ENCODE measurements around the gene KYAT1. TPM values are rescaled to one million over a fixed set of nuclear protein-coding genes. Genes with fewer than 3 reads are reported as not detected.

KYAT1 gene
- total RNA-seq, 1 experiment from 2014 or later: 11.8 TPM

DNA sequence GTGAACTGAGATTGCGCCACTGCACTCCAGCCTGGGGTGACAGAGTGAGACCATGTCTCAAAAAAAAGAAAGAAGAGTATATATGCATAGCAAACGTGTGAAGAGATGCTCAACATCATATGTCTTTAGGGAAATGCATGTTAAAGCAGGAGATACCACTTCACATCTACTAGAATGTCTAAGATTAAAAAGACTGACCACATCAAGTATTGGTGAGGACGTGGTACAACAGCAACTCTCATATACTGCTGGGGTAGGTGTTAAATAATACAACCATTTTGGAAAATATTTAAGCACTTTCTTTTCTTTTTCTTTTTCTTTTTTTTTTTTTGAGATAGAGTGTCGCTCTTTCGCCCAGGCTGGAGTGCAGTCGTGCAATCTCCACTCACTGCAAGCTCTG lies 96.3 kb downstream of the KYAT1 start:
- DNase-seq (ENCODE audit: low spot score): no peak

Other genes starting within 250 kb of the KYAT1 start
- 437 and 467 TPM in 2 replicates for gene DYNC2I2, start 225.1 kb downstream of the KYAT1 start, total RNA-seq (2014; rRNA removed; shearing (Covaris generic))
- 403 and 420 TPM in 2 replicates for gene SET, start 192.7 kb downstream of the KYAT1 start, total RNA-seq (2014; rRNA removed; shearing (Covaris generic))
- gene PKN3, start 179.4 kb downstream of the KYAT1 start, total RNA-seq (2014; rRNA removed; shearing (Covaris generic)): 17.9 and 18.7 TPM in 2 replicates
- 160 and 195 TPM in 2 replicates for gene ZDHHC12, start 157.8 kb downstream of the KYAT1 start, total RNA-seq (2014; rRNA removed; shearing (Covaris generic))
- gene ZER1, start 110.0 kb downstream of the KYAT1 start, total RNA-seq (2014; rRNA removed; shearing (Covaris generic)): 17.2 and 18.5 TPM in 2 replicates
- 24.0 and 25.4 TPM in 2 replicates for gene TBC1D13, start 94.7 kb downstream of the KYAT1 start, total RNA-seq (2014; rRNA removed; shearing (Covaris generic))
- 52.1 and 70.8 TPM in 2 replicates for gene ENDOG, start 63.5 kb downstream of the KYAT1 start, total RNA-seq (2014; rRNA removed; shearing (Covaris generic))
- gene SPOUT1, start 52.2 kb downstream of the KYAT1 start, total RNA-seq (2014; rRNA removed; shearing (Covaris generic)): 97.6 and 121 TPM in 2 replicates
- 39.5 and 43.2 TPM in 2 replicates for gene LRRC8A, start 183 bp upstream of the KYAT1 start, total RNA-seq (2014; rRNA removed; shearing (Covaris generic))
- gene PHYHD1, start 39.0 kb upstream of the KYAT1 start, total RNA-seq (2014; rRNA removed; shearing (Covaris generic)): not detected in 2 replicates
- 27.6 and 29.0 TPM in 2 replicates for gene DOLK, start 65.7 kb upstream of the KYAT1 start, total RNA-seq (2014; rRNA removed; shearing (Covaris generic))
- gene NUP188, start 65.7 kb upstream of the KYAT1 start, total RNA-seq (2014; rRNA removed; shearing (Covaris generic)): 55.8 and 75.5 TPM in 2 replicates
- 118 and 146 TPM in 2 replicates for gene SH3GLB2, start 146.4 kb upstream of the KYAT1 start, total RNA-seq (2014; rRNA removed; shearing (Covaris generic))
- 64.8 and 66.6 TPM in 2 replicates for gene MIGA2, start 154.7 kb upstream of the KYAT1 start, total RNA-seq (2014; rRNA removed; shearing (Covaris generic))
- 45.4 and 50.8 TPM in 2 replicates for gene DOLPP1, start 199.2 kb upstream of the KYAT1 start, total RNA-seq (2014; rRNA removed; shearing (Covaris generic))
- 37.4 and 43.7 TPM in 2 replicates for gene CRAT, start 228.8 kb upstream of the KYAT1 start, total RNA-seq (2014; rRNA removed; shearing (Covaris generic))
- 206 and 210 TPM in 2 replicates for gene PTPA, start 229.5 kb upstream of the KYAT1 start, total RNA-seq (2014; rRNA removed; shearing (Covaris generic))

Measured in HT-29 (cell line).